ENCODE results near the gene TUBB2B. TPM values are rescaled to one million over a fixed set of nuclear protein-coding genes. Genes with fewer than 3 reads are reported as not detected.

The TUBB2B gene
- polyA plus RNA-seq, 2 of the 4 experiments (the other 2 are of a cell fraction), result 10.8 to 18.0 TPM

- DNase-seq (ENCODE audit: low read depth in 1 of 2, low spot score in 1 of 2) (no peak), ATAC-seq (no peak), FAIRE-seq (no peak)
- H3K4me2 ChIP-seq, result no peak overlapping the region
- peaks cover 16% of the 10 kb centered on the region for H3K4me1 ChIP-seq
- H3K27ac ChIP-seq, result no peak overlapping the region
- no peaks in the 10 kb centered on the region for H3K9me3 ChIP-seq
- TF ChIP-seq TFCP2L1 (CRISPR knock-in tag; IDR thresholded peaks at IDR 0.05) (no peak), CBX2 (IDR thresholded peaks at IDR 0.05; ENCODE audit: borderline replicate concordance, low read depth) (no peak), FOSB (CRISPR knock-in tag; IDR thresholded peaks at IDR 0.05) (no peak), CHD4 (IDR thresholded peaks at IDR 0.05; ENCODE audit: borderline replicate concordance) (no peak), REST (IDR thresholded peaks at IDR 0.05) (no peak), KDM5A (IDR thresholded peaks at IDR 0.05) (no peak), HEYL (CRISPR knock-in tag; IDR thresholded peaks at IDR 0.05) (no peak), JUN (IDR thresholded peaks at IDR 0.05) (no peak), FOXS1 (CRISPR knock-in tag; IDR thresholded peaks at IDR 0.05) (no peak), GATA3 (IDR thresholded peaks at IDR 0.05; ENCODE audit: borderline replicate concordance) (no peak), CEBPB (IDR thresholded peaks at IDR 0.05) (no peak), USF2 (IDR thresholded peaks at IDR 0.05) (no peak), ZC3H11A (IDR thresholded peaks at IDR 0.05) (no peak), POLR2A (IDR thresholded peaks at IDR 0.05; ENCODE audit: low read length) (no peak), MAX (IDR thresholded peaks at IDR 0.05) (no peak), HDAC2 (IDR thresholded peaks at IDR 0.05) (no peak), MAFK (IDR thresholded peaks at IDR 0.05; ENCODE audit: partially characterized antibody) (no peak), NPAS2 (CRISPR knock-in tag; IDR thresholded peaks at IDR 0.05; ENCODE audit: borderline replicate concordance) (no peak), TP53 (CRISPR knock-in tag; IDR thresholded peaks at IDR 0.05) (no peak)
- 83% methylated on average over 7 of the region's 7 CpGs for WGBS (ENCODE audit: missing lambda C conversion rate)
- ChIA-PET CTCF (interaction anchor here (0.7 kb wide), 1 partner anchor 122 kb away, joined by 3 read pairs; no protein-coding TSS in a partner anchor), POLR2A (no interaction called here)
- no peak overlapping the region for H3K4me3 ChIP-seq
Measured at GRCh38 chr6:3206339-3207015, 21.0 kb downstream of the TUBB2B start.

- TF ChIP-seq KDM5A (IDR thresholded peaks at IDR 0.05), result no peak
- TF ChIP-seq POLR2A (IDR thresholded peaks at IDR 0.05; ENCODE audit: low read length), result no peak
- no peak for TF ChIP-seq BHLHE40 (IDR thresholded peaks at IDR 0.05; ENCODE audit: low read depth, low read length)
- no peak for TF ChIP-seq CBX2 (IDR thresholded peaks at IDR 0.05; ENCODE audit: borderline replicate concordance, low read depth)
- TF ChIP-seq CHD2 (IDR thresholded peaks at IDR 0.05; ENCODE audit: low read length, partially characterized antibody), result no peak
- TF ChIP-seq NR3C1 (IDR thresholded peaks at IDR 0.05), result no peak
- TF ChIP-seq NFE2L2 (conservative IDR thresholded peaks at IDR 0.05; ENCODE audit: low read length), result no peak
- TF ChIP-seq ZNF302 (CRISPR knock-in tag; IDR thresholded peaks at IDR 0.05), result no peak
- TF ChIP-seq HOXA7 (CRISPR knock-in tag; IDR thresholded peaks at IDR 0.05), result no peak
- no peak for TF ChIP-seq CTCF (IDR thresholded peaks at IDR 0.05)
- TF ChIP-seq JUN (IDR thresholded peaks at IDR 0.05), result no peak
- no peak for TF ChIP-seq SMC3 (IDR thresholded peaks at IDR 0.05)
- POLR2A ChIA-PET, result no interaction called here
- Histone ChIP-seq H3K4me1 (peaks cover 16% of the 10 kb centered on the region), H3K9me3 (no peaks in the 10 kb centered on the region), H3K4me3 (no peak overlapping the region), H3K27ac (no peak overlapping the region), H3K4me2 (no peak overlapping the region)
- CTCF ChIA-PET, result interaction anchor here (0.6 kb wide), 1 partner anchor 44 kb away, joined by 4 read pairs; no protein-coding TSS in a partner anchor
- ATAC-seq, result no peak
- DNase-seq (ENCODE audit: low read depth in 1 of 2, low spot score in 1 of 2), result no peak
- FAIRE-seq, result no peak
- 85% methylated on average over 4 of the region's 4 CpGs for WGBS (ENCODE audit: missing lambda C conversion rate)
Measured at GRCh38 chr6:3205913-3206312, 21.5 kb downstream of the TUBB2B start.

All from A549 (cell line).